WTC11 (cell line): Measurements from ENCODE around the gene GABRB3. TPM values are rescaled to one million over a fixed set of nuclear protein-coding genes. Genes with fewer than 3 reads are reported as not detected.

Experiments
- ATAC-seq: fragments of 200-7000 bp; cut with Tn5 transposase; 2 replicates; pipeline ENCODE4 v1.10.0; 2021; ENCODE audit warnings: mild to moderate bottlenecking, moderate library complexity
- CTCF ChIA-PET: fragments of 300-600 bp; sonication (Branson Sonifier 250); formaldehyde crosslinking; loops from one replicate; lab custom pipeline; 2021; ENCODE audit warnings: antibody characterized with exemption; lab: Charles Lee
- POLR2A ChIA-PET: fragments of 350-600 bp; sonication (Branson Sonifier 250); formaldehyde crosslinking; loops from one replicate; lab custom pipeline; 2021; ENCODE audit warnings: antibody characterized with exemption; lab: Charles Lee
- DNase-seq: peaks from one replicate; pipeline ENCODE4 v3.0.0; 2021; ENCODE audit warnings: low spot score
- H3K27ac Mint-ChIP-seq: 2 replicates; pipeline ENCODE4 v1.8.0; 2021; ENCODE audit warnings: mixed read lengths
- H3K27me3 Mint-ChIP-seq: 2 replicates; pipeline ENCODE4 v1.8.0; 2021; ENCODE audit warnings: low read depth, mild to moderate bottlenecking, moderate library complexity, mixed read lengths
- H3K36me3 Mint-ChIP-seq: 2 replicates; pipeline ENCODE4 v1.8.0; 2021; ENCODE audit warnings: mixed read lengths
- H3K4me1 Mint-ChIP-seq: 2 replicates; pipeline ENCODE4 v1.8.0; 2022; ENCODE audit warnings: mixed read lengths
- H3K4me3 Mint-ChIP-seq: 2 replicates; pipeline ENCODE4 v1.8.0; 2021; ENCODE audit warnings: mild to moderate bottlenecking, moderate library complexity, mixed read lengths
- H3K9me3 Mint-ChIP-seq: 2 replicates; pipeline ENCODE4 v1.8.0; 2021; ENCODE audit warnings: mixed read lengths
- CDX4 ChIP-seq: fragments of 250-450 bp; sonication (Bioruptor Pico); IDR thresholded peaks from 2 replicates; pipeline ENCODE4 v1.9.0; 2021; ENCODE audit warnings: moderate library complexity, mild to moderate bottlenecking, inconsistent platforms, borderline replicate concordance
- CTCF ChIP-seq: fragments of 200-600 bp; IDR thresholded peaks from 2 replicates; pipeline ENCODE4 v1.8.0; 2022; ENCODE audit warnings: antibody characterized with exemption
- ESRRA ChIP-seq: sonication (generic); formaldehyde crosslinking; IDR thresholded peaks from 2 replicates; pipeline ENCODE4 v1.8.1; 2022; ENCODE audit warnings: mild to moderate bottlenecking, missing genetic modification reagents, borderline replicate concordance
- GABPB1 ChIP-seq: sonication (generic); formaldehyde crosslinking; IDR thresholded peaks from 2 replicates; pipeline ENCODE4 v1.8.1; 2023; ENCODE audit warnings: mild to moderate bottlenecking, missing genetic modification reagents
- IRF1 ChIP-seq: sonication (generic); formaldehyde crosslinking; IDR thresholded peaks from 2 replicates; pipeline ENCODE4 v1.8.0; 2023; ENCODE audit warnings: missing genetic modification reagents
- JAZF1 ChIP-seq: fragments of 250-450 bp; sonication (Bioruptor Pico); IDR thresholded peaks from 2 replicates; pipeline ENCODE4 v1.9.0; 2021; ENCODE audit warnings: moderate library complexity, mild to moderate bottlenecking, inconsistent platforms
- JUN ChIP-seq: sonication (generic); formaldehyde crosslinking; IDR thresholded peaks from 2 replicates; pipeline ENCODE4 v1.8.0; 2023; ENCODE audit warnings: mild to moderate bottlenecking, missing genetic modification reagents
- MLX ChIP-seq: sonication (generic); formaldehyde crosslinking; IDR thresholded peaks from 2 replicates; pipeline ENCODE4 v1.8.1; 2023; ENCODE audit warnings: mild to moderate bottlenecking, missing genetic modification reagents, moderate library complexity
- NFE2L1 ChIP-seq: sonication (generic); formaldehyde crosslinking; IDR thresholded peaks from 2 replicates; pipeline ENCODE4 v1.8.1; 2023; ENCODE audit warnings: missing genetic modification reagents
- PRDM15 ChIP-seq: sonication (generic); formaldehyde crosslinking; IDR thresholded peaks from 2 replicates; pipeline ENCODE4 v1.8.0; 2022; ENCODE audit warnings: missing genetic modification reagents
- SMAD4 ChIP-seq: sonication (generic); formaldehyde crosslinking; IDR thresholded peaks from 2 replicates; pipeline ENCODE4 v1.8.0; 2022; ENCODE audit warnings: mild to moderate bottlenecking, missing genetic modification reagents
- TEAD4 ChIP-seq: sonication (generic); formaldehyde crosslinking; IDR thresholded peaks from 2 replicates; pipeline ENCODE4 v1.8.0; 2022; ENCODE audit warnings: mild to moderate bottlenecking, missing genetic modification reagents
- ZNF532 ChIP-seq: fragments of 250-450 bp; sonication (Bioruptor Pico); IDR thresholded peaks from 2 replicates; pipeline ENCODE4 v1.9.0; 2021; ENCODE audit warnings: mild to moderate bottlenecking, borderline replicate concordance
- ZNF671 ChIP-seq: fragments of 250-450 bp; sonication (Bioruptor Pico); IDR thresholded peaks from 2 replicates; pipeline ENCODE4 v1.8.0; 2021; ENCODE audit warnings: mild to moderate bottlenecking
- total RNA-seq: library from RNA; stranded (reverse); gene quantifications from 3 replicates; pipeline ENCODE4 v1.2.3, GENCODE V29; 2021

The GABRB3 gene
- total RNA-seq, 1 experiment from 2014 or later: 203 TPM

GRCh38 chr15:26759986-26760385 lies 12.9 kb downstream of the GABRB3 start (continued):
- no peak for TF ChIP-seq ESRRA
- no peak for TF ChIP-seq MLX (CRISPR knock-in tag)
- no peak for TF ChIP-seq IRF1 (CRISPR knock-in tag)
- no peak for TF ChIP-seq PRDM15 (CRISPR knock-in tag)
- no peak for TF ChIP-seq JUN

GRCh38 chr15:26758079-26758478 lies 14.8 kb downstream of the GABRB3 start:
- no peak for DNase-seq
- Mint-ChIP-seq H3K36me3 (peaks cover 22% of the 10 kb centered on the region), H3K27me3 (no peaks in the 10 kb centered on the region), H3K4me3 (peak overlapping the region; percentile 7; the same call in 1 of the 2 replicates), H3K9me3 (no peaks in the 10 kb centered on the region), H3K27ac (peak overlapping the region; percentile 81), H3K4me1 (peaks cover 63% of the 10 kb centered on the region)
- ATAC-seq: no peak
- POLR2A ChIA-PET: no interaction called here
- no peak for TF ChIP-seq SMAD4
- TF ChIP-seq ZNF671 (CRISPR knock-in tag): no peak
- no peak for TF ChIP-seq GABPB1 (CRISPR knock-in tag)
- no peak for TF ChIP-seq ZNF532
- TF ChIP-seq NFE2L1: no peak
- no peak for TF ChIP-seq CTCF
- TF ChIP-seq TEAD4: no peak
- TF ChIP-seq JAZF1 (CRISPR knock-in tag): no peak
- no peak for TF ChIP-seq CDX4 (CRISPR knock-in tag)
- CTCF ChIA-PET: interaction anchor here (0.6 to 1.5 kb wide), 2 partner anchors 11 to 22 kb away, joined by 3 to 4 read pairs; no protein-coding TSS in a partner anchor
